Epithelial cell of proximal tubule (primary cell): ENCODE measurements around the gene AHCTF1. TPM values are rescaled to one million over a fixed set of nuclear protein-coding genes. Genes with fewer than 3 reads are reported as not detected.
"Not testable (repeated sequence)": the region's sequence is repeated elsewhere in the genome, so short reads cannot be mapped to it uniquely, and the experiment has no call there.

ENCODE experiments used
- DNase-seq: peaks from one replicate; pipeline ENCODE4 v3.0.0-alpha.2; 2011; ENCODE audit warnings: low read depth
- H3K4me3 ChIP-seq: 2 replicates; pipeline ENCODE4 v1.5.1; 2011; ENCODE audit warnings: low read depth, mild to moderate bottlenecking, low read length
- total RNA-seq: library from RNA; depleted of rRNA; stranded (reverse); fragments of >200 nt; gene quantifications from 2 replicates; pipeline ENCODE4 v1.2.3, GENCODE V29; 2015
- TF ChIP-seq, protein P1 (sequence below): conservative IDR thresholded peaks from 2 replicates; pipeline ENCODE4 v1.5.1; 2012; ENCODE audit warnings: low read depth, mild to moderate bottlenecking, low read length

Gene AHCTF1
- total RNA-seq, 1 donor from 2014 or later: 20.0 TPM

DNA sequence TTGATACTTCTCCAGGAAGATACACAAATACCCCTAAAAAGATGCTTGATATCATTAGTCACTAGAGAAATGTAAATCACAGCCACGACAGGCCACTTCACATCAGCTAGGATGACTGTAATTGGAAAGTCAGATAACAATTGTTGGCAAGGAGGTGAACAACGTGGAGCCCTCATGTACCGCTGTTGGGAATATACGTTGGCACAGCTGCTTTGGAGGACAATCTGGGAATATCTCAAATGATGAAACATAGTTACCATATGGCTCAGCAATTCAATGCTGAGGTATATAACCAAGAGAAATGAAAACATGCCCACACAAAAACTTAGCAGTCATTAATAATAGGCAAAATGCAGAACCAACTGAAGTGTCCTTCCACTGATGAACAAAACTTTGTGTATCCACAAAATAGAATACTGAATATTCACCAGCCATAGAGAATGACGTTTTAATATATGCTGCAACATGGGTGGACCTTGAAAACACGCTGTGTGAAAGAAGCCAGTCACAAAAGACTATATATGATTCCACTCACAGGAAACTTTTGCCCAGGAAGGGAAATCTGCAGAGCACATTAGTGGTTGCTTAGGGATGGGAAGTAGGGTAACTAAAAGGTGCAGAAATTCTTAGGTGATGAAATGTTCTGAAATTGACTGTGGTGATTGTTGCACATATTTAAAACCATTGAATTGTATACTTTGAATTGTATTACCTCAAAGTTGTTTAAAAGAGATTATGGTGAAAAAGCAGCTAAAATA lies 95.4 kb downstream of the AHCTF1 start:
- TF ChIP-seq, protein P1, sequence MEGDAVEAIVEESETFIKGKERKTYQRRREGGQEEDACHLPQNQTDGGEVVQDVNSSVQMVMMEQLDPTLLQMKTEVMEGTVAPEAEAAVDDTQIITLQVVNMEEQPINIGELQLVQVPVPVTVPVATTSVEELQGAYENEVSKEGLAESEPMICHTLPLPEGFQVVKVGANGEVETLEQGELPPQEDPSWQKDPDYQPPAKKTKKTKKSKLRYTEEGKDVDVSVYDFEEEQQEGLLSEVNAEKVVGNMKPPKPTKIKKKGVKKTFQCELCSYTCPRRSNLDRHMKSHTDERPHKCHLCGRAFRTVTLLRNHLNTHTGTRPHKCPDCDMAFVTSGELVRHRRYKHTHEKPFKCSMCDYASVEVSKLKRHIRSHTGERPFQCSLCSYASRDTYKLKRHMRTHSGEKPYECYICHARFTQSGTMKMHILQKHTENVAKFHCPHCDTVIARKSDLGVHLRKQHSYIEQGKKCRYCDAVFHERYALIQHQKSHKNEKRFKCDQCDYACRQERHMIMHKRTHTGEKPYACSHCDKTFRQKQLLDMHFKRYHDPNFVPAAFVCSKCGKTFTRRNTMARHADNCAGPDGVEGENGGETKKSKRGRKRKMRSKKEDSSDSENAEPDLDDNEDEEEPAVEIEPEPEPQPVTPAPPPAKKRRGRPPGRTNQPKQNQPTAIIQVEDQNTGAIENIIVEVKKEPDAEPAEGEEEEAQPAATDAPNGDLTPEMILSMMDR: no peak
- DNase-seq: no peak
- no peak overlapping the region for H3K4me3 ChIP-seq

DNA sequence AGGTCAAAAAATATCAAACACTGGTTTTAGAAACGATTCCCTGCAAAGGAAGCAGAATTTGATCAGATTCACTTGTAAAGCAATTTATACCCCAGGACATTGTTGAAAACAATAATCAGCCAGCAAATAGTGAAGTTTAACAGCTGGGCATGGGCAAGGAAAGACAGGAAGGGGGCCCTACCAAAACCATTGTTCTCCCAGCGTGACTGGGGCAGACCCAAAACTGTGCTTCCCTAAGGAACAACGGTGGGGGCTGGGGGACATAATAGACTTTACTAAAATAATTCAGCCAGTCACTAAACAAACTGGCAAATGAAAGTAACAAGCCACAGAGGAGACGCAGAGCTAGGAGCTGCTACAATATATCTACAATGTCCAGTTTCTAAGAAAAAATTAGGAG lies 100.2 kb downstream of the AHCTF1 start:
- TF ChIP-seq, protein P1: no peak
- no peak for DNase-seq
- H3K4me3 ChIP-seq: no peak overlapping the region

DNA sequence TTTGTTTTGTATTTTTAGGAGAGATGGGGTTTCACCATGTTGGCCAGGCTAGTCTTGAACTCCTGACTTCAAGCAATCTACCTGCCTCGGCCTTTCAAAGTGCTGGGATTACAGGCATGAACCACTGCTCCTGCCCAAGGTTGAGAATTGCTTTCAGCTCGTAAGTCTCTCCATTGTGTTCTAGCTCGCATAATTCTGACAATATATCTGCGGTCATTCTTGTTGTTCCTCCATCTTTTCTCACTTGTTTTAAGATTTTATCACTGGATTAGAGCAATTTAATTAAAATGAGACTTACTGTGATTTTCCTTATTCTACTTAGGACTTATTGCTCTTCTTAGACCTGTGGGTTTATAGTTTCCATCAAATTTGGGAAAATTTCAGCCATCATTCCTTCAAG lies 102.9 kb downstream of the AHCTF1 start:
- no peak overlapping the region for H3K4me3 ChIP-seq
- TF ChIP-seq, protein P1: no peak
- DNase-seq: no peak

DNA sequence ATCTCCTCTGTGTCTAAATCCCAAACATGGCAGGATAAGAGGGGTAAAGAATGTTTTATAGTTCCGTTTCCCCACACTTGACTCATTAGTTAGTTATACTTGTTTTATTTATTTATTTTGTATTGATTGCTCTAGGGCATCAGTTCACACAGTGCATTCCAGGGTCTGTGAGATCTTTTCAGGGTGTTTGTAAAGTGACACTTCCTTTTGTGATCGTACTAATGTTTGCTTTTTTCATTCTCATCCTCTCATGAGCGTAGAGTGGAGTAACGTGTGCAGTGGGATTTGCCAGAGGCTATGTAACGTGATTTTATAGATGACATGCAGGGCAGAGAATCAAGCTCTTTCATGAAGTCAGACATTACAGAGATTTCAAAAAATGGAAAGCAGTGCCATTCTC lies 104.4 kb downstream of the AHCTF1 start:
- TF ChIP-seq, protein P1: no peak
- no peak for DNase-seq
- H3K4me3 ChIP-seq: no peak overlapping the region

DNA sequence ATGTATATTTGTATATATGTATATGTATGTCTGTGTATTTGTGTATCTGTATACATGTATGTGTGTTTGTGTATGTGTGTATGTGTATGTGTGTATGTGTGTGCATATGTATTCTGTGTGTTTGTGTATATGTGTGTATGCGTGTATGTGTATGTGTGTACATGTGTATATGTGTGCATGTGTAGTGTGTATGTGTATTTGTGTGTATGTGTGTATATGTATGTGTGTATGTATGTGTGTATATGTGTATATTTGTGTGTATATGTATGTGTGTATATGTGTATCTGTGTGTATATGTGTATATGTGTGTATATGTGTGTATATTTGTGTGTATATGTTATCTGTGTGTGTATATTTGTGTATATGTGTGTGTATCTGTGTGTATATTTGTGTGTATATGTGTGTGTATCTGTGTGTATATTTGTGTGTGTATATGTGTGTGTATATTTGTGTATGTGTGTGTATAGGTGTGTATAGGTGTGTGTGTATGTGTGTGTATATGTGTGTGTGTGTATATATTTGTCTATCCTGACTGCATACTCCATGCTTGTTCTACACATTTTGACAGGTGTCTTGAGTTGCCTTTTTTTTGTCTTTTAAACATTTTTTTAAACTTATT lies 106.1 kb downstream of the AHCTF1 start:
- no peak overlapping the region for H3K4me3 ChIP-seq
- TF ChIP-seq, protein P1: no peak
- DNase-seq: no peak

DNA sequence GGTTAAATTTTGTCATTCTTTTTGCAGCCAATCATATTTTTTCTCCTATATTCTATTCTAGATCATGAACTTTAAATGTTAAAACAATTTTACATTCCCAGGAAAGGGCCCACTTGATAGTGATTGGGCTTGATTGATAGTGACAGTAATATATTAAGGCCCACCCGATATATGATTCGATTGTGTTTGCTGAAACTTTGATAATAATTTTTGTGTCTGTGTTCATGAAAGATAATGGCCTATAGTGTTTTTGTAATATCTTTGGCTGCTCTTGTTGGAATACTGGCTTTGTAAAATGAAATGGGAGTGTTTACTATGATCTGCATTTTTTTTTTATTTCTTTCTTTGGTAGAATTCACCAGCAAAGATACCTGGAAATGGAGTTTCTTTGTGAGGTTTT lies 107.2 kb downstream of the AHCTF1 start:
- no peak overlapping the region for H3K4me3 ChIP-seq
- no peak for DNase-seq
- TF ChIP-seq, protein P1: no peak

DNA sequence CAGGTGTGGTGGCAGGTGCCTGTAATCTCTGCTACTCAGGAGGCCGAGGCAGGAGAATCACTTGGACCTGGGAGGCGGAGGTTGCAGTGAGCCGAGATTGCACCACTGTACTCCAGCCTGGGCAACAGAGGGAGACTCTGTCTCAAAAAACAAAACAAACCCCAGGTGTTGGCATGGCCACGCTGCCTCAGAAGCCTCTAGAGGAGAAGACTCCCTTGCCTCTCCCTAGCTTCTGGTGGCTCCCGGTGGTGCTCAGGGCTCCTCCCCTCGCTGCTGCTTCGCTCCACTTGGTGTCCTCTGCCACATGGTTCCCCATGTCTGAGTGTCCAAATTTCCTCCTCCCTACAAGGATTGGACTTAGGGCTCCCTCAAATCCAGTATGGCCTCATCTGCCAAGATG lies 109.6 kb downstream of the AHCTF1 start:
- not testable (repeated sequence) for DNase-seq, H3K4me3 ChIP-seq
